ENCODE results near the gene WFS1.

The WFS1 gene

DNA sequence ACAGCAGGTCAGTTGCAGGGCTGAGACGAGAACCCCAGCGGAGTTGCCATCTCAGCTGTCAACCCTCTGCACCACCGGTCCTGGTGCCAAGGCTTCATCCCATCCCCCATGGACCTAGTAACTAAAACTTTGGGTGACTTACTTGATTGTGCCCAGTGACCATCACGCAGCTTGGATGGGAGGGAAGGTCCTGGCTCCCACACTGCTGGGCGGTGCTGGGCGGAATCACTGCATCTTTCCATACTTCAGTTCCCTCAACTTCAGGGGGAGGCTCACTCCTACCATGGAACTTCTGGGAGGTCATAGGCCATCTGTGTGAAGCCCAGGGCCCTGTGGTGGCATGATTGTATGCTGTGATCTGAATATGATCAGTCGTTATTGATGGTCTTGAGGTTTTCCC is 43.1 kb upstream of the WFS1 start:
- TF ChIP-seq, protein P1, sequence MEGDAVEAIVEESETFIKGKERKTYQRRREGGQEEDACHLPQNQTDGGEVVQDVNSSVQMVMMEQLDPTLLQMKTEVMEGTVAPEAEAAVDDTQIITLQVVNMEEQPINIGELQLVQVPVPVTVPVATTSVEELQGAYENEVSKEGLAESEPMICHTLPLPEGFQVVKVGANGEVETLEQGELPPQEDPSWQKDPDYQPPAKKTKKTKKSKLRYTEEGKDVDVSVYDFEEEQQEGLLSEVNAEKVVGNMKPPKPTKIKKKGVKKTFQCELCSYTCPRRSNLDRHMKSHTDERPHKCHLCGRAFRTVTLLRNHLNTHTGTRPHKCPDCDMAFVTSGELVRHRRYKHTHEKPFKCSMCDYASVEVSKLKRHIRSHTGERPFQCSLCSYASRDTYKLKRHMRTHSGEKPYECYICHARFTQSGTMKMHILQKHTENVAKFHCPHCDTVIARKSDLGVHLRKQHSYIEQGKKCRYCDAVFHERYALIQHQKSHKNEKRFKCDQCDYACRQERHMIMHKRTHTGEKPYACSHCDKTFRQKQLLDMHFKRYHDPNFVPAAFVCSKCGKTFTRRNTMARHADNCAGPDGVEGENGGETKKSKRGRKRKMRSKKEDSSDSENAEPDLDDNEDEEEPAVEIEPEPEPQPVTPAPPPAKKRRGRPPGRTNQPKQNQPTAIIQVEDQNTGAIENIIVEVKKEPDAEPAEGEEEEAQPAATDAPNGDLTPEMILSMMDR (IDR thresholded peaks at IDR 0.05; ENCODE audit: borderline replicate concordance, insufficient read depth, low read depth, low read length): no peak

DNA sequence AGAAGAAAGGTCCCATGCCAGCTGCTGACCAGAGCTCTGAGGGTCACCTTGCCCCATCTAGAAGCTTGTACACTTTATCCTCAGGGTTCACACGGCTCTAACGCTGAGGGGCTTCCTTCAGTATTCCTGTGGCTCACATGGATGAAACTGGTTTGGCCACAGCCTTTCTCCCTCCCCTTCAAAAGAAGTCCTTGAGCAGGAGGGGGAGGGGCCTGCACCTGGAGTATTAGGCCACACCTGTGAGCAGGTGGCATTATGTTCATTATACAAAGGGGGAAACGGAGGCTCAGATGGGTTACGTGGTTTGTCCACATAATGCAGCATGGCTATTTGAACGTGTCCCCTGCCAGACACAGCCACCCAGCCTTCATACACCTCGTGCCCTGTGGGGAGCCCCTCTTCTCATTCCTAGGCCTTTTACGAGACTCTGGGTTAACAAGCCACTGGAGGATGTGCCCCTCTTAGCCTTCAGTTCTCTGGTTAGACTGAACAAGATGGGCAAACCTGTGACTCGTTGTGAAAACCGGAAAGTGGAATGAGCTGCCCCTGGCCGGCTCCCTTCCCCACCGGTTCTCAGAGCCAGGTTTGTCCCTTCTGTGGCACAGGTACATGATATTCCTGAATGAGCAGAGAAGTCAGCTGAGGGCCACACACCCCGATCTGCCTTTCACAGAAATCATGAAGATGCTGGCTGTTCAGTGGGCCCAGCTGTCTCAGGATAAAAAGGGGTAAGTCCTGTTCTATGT is 42.1 kb upstream of the WFS1 start:
- TF ChIP-seq, protein P1 (IDR thresholded peaks at IDR 0.05; ENCODE audit: borderline replicate concordance, insufficient read depth, low read depth, low read length): no peak
- H3K4me3 ChIP-seq (ENCODE audit: low read depth, low read length): no peak overlapping the region

More for the DNA sequence above, 43.1 kb upstream of the WFS1 start:
- H3K4me3 ChIP-seq (ENCODE audit: low read depth, low read length): no peak overlapping the region

DNA sequence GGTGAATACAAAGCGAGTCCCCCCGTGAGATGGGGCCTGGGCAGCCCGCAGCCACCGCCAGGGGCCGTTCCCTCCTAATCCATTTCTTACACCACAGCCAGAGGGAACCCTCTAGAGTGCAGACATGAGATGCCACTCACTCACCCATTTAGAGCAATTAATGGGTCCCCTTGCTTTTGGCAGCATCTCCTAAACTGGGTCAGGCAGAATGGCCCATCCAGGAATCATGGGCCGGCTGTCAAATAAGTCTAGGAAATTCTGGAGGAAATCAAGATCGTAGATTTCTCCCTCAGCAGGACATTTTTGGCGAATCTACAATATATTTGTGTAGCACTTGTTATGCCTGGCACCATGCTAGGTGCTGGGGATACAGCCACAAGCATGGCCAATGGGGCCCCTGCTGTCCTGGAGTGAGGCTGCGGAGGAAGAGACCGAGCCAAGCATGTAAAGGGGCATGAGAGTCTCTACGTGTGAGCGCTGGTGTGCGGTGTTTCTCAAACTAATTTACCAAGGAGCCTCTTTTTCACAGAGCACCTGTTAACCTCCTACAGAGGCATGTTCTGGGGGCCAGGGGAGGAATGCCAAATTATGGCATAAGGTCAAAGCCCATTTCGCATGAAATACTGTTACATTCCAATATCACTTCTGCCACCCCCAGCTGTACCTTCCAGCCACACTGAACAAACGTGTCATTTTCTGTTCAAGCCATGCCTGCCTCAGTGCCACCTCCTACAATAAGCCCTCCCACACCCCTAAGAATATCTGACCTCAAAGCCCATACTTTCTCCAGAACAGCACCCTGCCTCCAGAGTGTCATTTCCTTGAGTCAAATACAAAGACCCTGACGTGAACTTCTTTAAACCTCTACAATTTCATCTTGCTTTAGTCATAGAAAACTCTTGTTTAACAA is 41.2 kb upstream of the WFS1 start:
- TF ChIP-seq, protein P1 (IDR thresholded peaks at IDR 0.05; ENCODE audit: borderline replicate concordance, insufficient read depth, low read depth, low read length): no peak
- no peak overlapping the region for H3K4me3 ChIP-seq (ENCODE audit: low read depth, low read length)

DNA sequence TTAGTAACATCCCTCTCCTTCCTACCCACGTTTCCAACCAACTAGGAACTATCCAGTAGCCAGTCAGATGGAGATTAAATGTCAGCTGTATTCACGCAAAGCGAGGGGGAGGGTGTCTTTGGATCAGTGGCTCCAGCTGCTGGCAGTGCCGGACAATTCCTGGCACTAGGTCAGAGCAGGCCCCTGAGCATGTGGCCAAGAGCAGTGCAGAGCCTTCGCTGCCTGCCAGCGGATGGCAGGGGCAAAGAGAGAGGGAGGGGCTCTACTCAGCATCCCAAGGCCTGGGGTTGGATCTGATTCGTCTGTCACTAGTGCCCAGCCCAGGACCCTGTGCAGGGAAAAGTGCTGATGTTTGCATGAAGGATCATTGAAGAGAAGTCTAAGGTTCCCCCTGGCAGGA is 40.6 kb upstream of the WFS1 start:
- TF ChIP-seq, protein P1 (IDR thresholded peaks at IDR 0.05; ENCODE audit: borderline replicate concordance, insufficient read depth, low read depth, low read length): no peak
- H3K4me3 ChIP-seq (ENCODE audit: low read depth, low read length): no peak overlapping the region

DNA sequence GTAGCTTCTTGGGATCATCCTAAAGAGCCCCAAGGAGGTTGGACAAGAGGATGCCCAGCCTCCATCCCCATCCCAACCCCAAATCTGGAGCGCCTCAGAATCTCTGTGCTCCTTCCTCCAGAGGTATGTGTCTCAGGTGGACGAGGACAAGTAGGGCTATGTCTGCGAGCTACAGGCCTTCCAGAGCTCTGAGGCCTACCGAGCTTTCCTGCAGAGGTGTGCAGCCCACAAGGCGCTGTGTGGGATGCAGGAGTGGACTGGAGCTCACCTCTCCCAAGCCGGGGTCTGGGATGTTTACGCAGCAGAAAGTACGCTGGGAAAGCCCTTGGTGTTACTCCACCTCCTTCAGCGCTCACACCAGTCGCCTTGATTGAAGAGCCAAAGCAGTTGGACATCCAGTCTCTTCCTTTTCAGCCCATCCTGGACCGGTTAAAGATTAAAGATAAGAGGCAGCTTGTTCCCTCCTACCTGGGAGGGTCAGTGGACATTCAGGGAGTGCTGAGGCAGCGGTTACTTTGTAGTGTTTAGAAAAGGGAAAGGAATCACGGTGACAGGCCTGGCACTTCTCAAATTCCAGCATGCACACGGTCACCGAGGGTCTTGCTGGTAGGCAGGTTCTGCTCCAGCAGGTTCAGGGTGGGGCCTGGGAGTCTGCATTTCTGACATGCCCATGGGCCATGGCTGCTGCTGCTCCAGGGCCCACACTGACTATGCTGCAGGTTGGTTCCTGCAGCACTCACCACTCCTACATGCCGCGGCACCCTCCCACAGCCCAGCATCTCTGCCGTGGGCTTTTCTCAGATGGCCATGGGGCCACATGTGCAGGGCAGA is 39.8 kb upstream of the WFS1 start:
- TF ChIP-seq, protein P1 (IDR thresholded peaks at IDR 0.05; ENCODE audit: borderline replicate concordance, insufficient read depth, low read depth, low read length): no peak
- H3K4me3 ChIP-seq (ENCODE audit: low read depth, low read length): no peak overlapping the region

DNA sequence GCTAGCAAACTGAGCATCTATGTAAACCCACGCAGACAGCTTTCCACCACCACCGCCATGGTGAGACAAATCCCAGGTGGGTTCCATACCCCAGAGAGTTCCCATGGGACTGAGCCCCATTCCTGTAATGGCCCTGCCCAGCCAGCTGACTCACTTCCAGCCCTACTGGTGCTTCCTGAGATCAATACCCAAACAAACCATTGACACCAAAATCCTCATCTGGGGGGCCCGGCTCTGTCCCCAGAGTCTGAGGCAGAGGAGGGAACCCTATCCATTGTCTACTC is 39.2 kb upstream of the WFS1 start:
- TF ChIP-seq, protein P1 (IDR thresholded peaks at IDR 0.05; ENCODE audit: borderline replicate concordance, insufficient read depth, low read depth, low read length): no peak
- no peak overlapping the region for H3K4me3 ChIP-seq (ENCODE audit: low read depth, low read length)
